Nephron progenitor cell (in vitro differentiated cells): ENCODE results near the gene ATF2.

Experiments
- DNase-seq: peaks from one replicate; pipeline ENCODE4 v3.0.0; 2021
- H3K27ac Mint-ChIP-seq: 2 replicates; pipeline ENCODE4 v1.8.0; 2021; ENCODE audit warnings: mild to moderate bottlenecking, moderate library complexity, mixed read lengths
- H3K27me3 Mint-ChIP-seq: 2 replicates; pipeline ENCODE4 v1.8.0; 2021; ENCODE audit warnings: mild to moderate bottlenecking, low read depth, mixed read lengths; ENCODE audit not compliant: poor library complexity
- H3K36me3 Mint-ChIP-seq: 2 replicates; pipeline ENCODE4 v1.8.0; 2021; ENCODE audit warnings: low read depth, mixed read lengths
- H3K4me1 Mint-ChIP-seq: 2 replicates; pipeline ENCODE4 v1.8.0; 2021; ENCODE audit warnings: mixed read lengths
- H3K4me3 Mint-ChIP-seq: 2 replicates; pipeline ENCODE4 v1.8.0; 2021; ENCODE audit warnings: mild to moderate bottlenecking, moderate library complexity, mixed read lengths
- H3K9me3 Mint-ChIP-seq: 2 replicates; pipeline ENCODE4 v1.8.0; 2021; ENCODE audit warnings: mild to moderate bottlenecking, moderate library complexity, mixed read lengths
- CTCF ChIP-seq: fragments of 200-600 bp; sonication (generic); IDR thresholded peaks from 2 replicates; pipeline ENCODE4 v1.5.0; 2021; ENCODE audit warnings: antibody characterized with exemption

ATF2 gene

GRCh38 chr2:175036582-175037018 lies 131.4 kb downstream of the ATF2 start:
- Mint-ChIP-seq H3K36me3 (no peaks in the 10 kb centered on the region), H3K4me3 (no peak overlapping the region), H3K27ac (no peak overlapping the region), H3K9me3 (no peaks in the 10 kb centered on the region), H3K27me3 (peaks cover 9% of the 10 kb centered on the region), H3K4me1 (no peaks in the 10 kb centered on the region)
- peak; percentile 47 for TF ChIP-seq CTCF
- DNase-seq = no peak

- H3K27ac Mint-ChIP-seq = no peak overlapping the region
- no peak for TF ChIP-seq CTCF
- H3K27me3 Mint-ChIP-seq = peaks cover 9% of the 10 kb centered on the region
- H3K36me3 Mint-ChIP-seq = no peaks in the 10 kb centered on the region
- H3K4me3 Mint-ChIP-seq = no peak overlapping the region
- peaks cover 5% of the 10 kb centered on the region for H3K4me1 Mint-ChIP-seq
- DNase-seq = no peak
- no peaks in the 10 kb centered on the region for H3K9me3 Mint-ChIP-seq
Measured at GRCh38 chr2:175035806-175036205, 132.2 kb downstream of the ATF2 start.

- Mint-ChIP-seq H3K4me1 (peaks cover 11% of the 10 kb centered on the region), H3K36me3 (no peaks in the 10 kb centered on the region), H3K27ac (no peak overlapping the region), H3K9me3 (no peaks in the 10 kb centered on the region), H3K4me3 (no peak overlapping the region), H3K27me3 (peaks cover 6% of the 10 kb centered on the region)
- TF ChIP-seq CTCF = no peak
- DNase-seq = no peak
Measured at GRCh38 chr2:175034716-175035115, 133.3 kb downstream of the ATF2 start.

GRCh38 chr2:175030380-175031271 lies 137.4 kb downstream of the ATF2 start:
- no peak overlapping the region for H3K4me3 Mint-ChIP-seq
- peak; percentile 40 for TF ChIP-seq CTCF
- peak; percentile 41 for DNase-seq
- H3K27me3 Mint-ChIP-seq = peaks cover 6% of the 10 kb centered on the region
- H3K4me1 Mint-ChIP-seq = peaks cover 23% of the 10 kb centered on the region
- H3K27ac Mint-ChIP-seq = peak overlapping the region; percentile 64
- no peaks in the 10 kb centered on the region for H3K36me3 Mint-ChIP-seq
- no peaks in the 10 kb centered on the region for H3K9me3 Mint-ChIP-seq

GRCh38 chr2:175027755-175028154 lies 140.2 kb downstream of the ATF2 start:
- Mint-ChIP-seq H3K36me3 (peaks cover 4% of the 10 kb centered on the region), H3K4me3 (no peak overlapping the region), H3K4me1 (peaks cover 27% of the 10 kb centered on the region), H3K27me3 (peaks cover 6% of the 10 kb centered on the region), H3K9me3 (peaks cover 5% of the 10 kb centered on the region), H3K27ac (peak overlapping the region; percentile 96)
- DNase-seq = no peak
- TF ChIP-seq CTCF = no peak

GRCh38 chr2:175026385-175026784 lies 141.6 kb downstream of the ATF2 start:
- TF ChIP-seq CTCF = no peak
- Mint-ChIP-seq H3K9me3 (peaks cover 5% of the 10 kb centered on the region), H3K27ac (no peak overlapping the region), H3K36me3 (peaks cover 4% of the 10 kb centered on the region), H3K27me3 (no peaks in the 10 kb centered on the region), H3K4me3 (no peak overlapping the region), H3K4me1 (peaks cover 29% of the 10 kb centered on the region)
- DNase-seq = no peak
